CD4-positive, alpha-beta memory T cell (primary cell): ENCODE data around the gene TMEM9. TPM values are rescaled to one million over a fixed set of nuclear protein-coding genes. Genes with fewer than 3 reads are reported as not detected.
A peak's percentile ranks its signal among the peaks of the same experiment; 100 is the strongest.

ENCODE experiments used
- CTCF ChIA-PET: fragments of 350-600 bp; sonication (Branson Sonifier 250); formaldehyde crosslinking; loops from one replicate; lab custom pipeline; 2021; ENCODE audit warnings: inconsistent platforms; ENCODE audit not compliant: partially characterized antibody; lab: Charles Lee
- POLR2A ChIA-PET: fragments of 350-600 bp; sonication (Branson Sonifier 250); formaldehyde crosslinking; loops from one replicate; lab custom pipeline; 2021; ENCODE audit not compliant: partially characterized antibody; lab: Charles Lee
- DNase-seq, 5 donors: peaks; one replicate each; pipeline versions ENCODE4 v3.0.0 to v3.0.0-alpha.2; 2020 to 2022; ENCODE audit warnings: mixed read lengths in 1 of 5
- H3K27ac ChIP-seq: one replicate; pipeline ENCODE4 v1.7.0; 2013; ENCODE audit warnings: low read depth, low read length
- H3K27me3 ChIP-seq: 2 replicates; pipeline ENCODE4 v1.7.0; 2013; ENCODE audit warnings: mild to moderate bottlenecking, low read length, moderate library complexity; ENCODE audit not compliant: insufficient read depth
- H3K36me3 ChIP-seq: 2 replicates; pipeline ENCODE4 v1.7.0; 2013; ENCODE audit warnings: mild to moderate bottlenecking, low read length, moderate library complexity; ENCODE audit not compliant: insufficient read depth
- H3K4me1 ChIP-seq: 2 replicates; pipeline ENCODE4 v1.7.0; 2013; ENCODE audit warnings: mild to moderate bottlenecking, low read length, moderate library complexity; ENCODE audit not compliant: insufficient read depth
- H3K4me3 ChIP-seq, 2 donors: one replicate each; pipeline ENCODE4 v1.7.0; 2013; ENCODE audit warnings: low read length in 2 of 2, mild to moderate bottlenecking in 1 of 2
- H3K9me3 ChIP-seq, 2 donors: one replicate each; pipeline ENCODE4 v1.7.0; 2013; ENCODE audit warnings: low read length in 2 of 2, control low read depth in 1 of 2; ENCODE audit not compliant: control insufficient read depth in 1 of 2
- H3K27ac Mint-ChIP-seq, 7 donors: one replicate each; pipeline ENCODE4 v1.8.0; 2020 to 2021; ENCODE audit warnings: mixed read lengths in 7 of 7, mild to moderate bottlenecking in 6 of 7, inconsistent platforms in 3 of 7, moderate library complexity in 3 of 7
- H3K27me3 Mint-ChIP-seq, 2 donors: one replicate each; pipeline ENCODE4 v1.8.0; 2020 to 2021; ENCODE audit warnings: mixed read lengths in 2 of 2
- H3K36me3 Mint-ChIP-seq, 2 donors: one replicate each; pipeline ENCODE4 v1.8.0; 2020 to 2021; ENCODE audit warnings: mixed read lengths in 2 of 2, inconsistent platforms in 1 of 2, mild to moderate bottlenecking in 1 of 2
- H3K4me1 Mint-ChIP-seq, 4 donors: one replicate each; pipeline ENCODE4 v1.8.0; 2020 to 2021; ENCODE audit warnings: mixed read lengths in 4 of 4, mild to moderate bottlenecking in 1 of 4
- H3K4me3 Mint-ChIP-seq, 8 donors: one replicate each; pipeline ENCODE4 v1.8.0; 2020 to 2021; ENCODE audit warnings: mixed read lengths in 8 of 8, mild to moderate bottlenecking in 7 of 8, moderate library complexity in 6 of 8, inconsistent platforms in 3 of 8
- H3K9me3 Mint-ChIP-seq, 8 donors: one replicate each; pipeline ENCODE4 v1.8.0; 2020 to 2021; ENCODE audit warnings: mixed read lengths in 8 of 8, mild to moderate bottlenecking in 5 of 8, inconsistent platforms in 3 of 8, moderate library complexity in 1 of 8
- intact Hi-C: fragments of 100-400 bp; cut with micrococcal nuclease; formaldehyde crosslinking; loops from one replicate; pipeline ENCODE4 v1.15.1; 2023
- polyA plus RNA-seq, 2 donors: library from polyadenylated mRNA; unstranded; fragments of 300-500 nt; fragmentation: Illumina TruSeq; gene quantifications; one replicate each; pipeline ENCODE4 v1.2.3, GENCODE V29; 2021
- total RNA-seq, 2 experiments: library from RNA; stranded (reverse); gene quantifications; one replicate each; pipeline ENCODE4 v1.2.3, GENCODE V29; 2021

Gene TMEM9
- total and polyA plus RNA-seq, 4 experiments from 2014 or later, result 20.6 to 64.3 (median 23.3) TPM

GRCh38 chr1:201156346-201156745 is 2.1 kb upstream of the TMEM9 start:
- POLR2A ChIA-PET, result interaction anchor here (0.7 kb wide), 1 partner anchor 13 kb away, joined by 3 read pairs; no protein-coding TSS in a partner anchor
- H3K27ac ChIP-seq, result no peak overlapping the region
- H3K9me3 ChIP-seq, result no peaks in the 10 kb centered on the region
- H3K36me3 Mint-ChIP-seq, result peaks cover 2 to 7% of the 10 kb centered on the region in 2 donors
- peaks cover 10 to 23% of the 10 kb centered on the region in 2 donors for H3K27me3 Mint-ChIP-seq
- no peaks in the 10 kb centered on the region for H3K36me3 ChIP-seq
- peak overlapping the region in 2 of 8 donors; percentile 2 to 9 for H3K4me3 Mint-ChIP-seq
- CTCF ChIA-PET, result interaction anchor here (2.6 kb wide), 1 partner anchor 42 kb away, joined by 11 read pairs; no protein-coding TSS in a partner anchor
- H3K9me3 Mint-ChIP-seq, result no peaks in the 10 kb centered on the region
- intact Hi-C loops, result no loop called here
- DNase-seq, result no peak
- H3K4me1 Mint-ChIP-seq, result peaks cover 15 to 33% (median 20%) of the 10 kb centered on the region in 4 donors
- H3K27me3 ChIP-seq, result no peaks in the 10 kb centered on the region
- no peak overlapping the region for H3K27ac Mint-ChIP-seq
- no peak overlapping the region for H3K4me3 ChIP-seq
- peaks cover 21% of the 10 kb centered on the region for H3K4me1 ChIP-seq

GRCh38 chr1:201155354-201155753 is 1.1 kb upstream of the TMEM9 start:
- DNase-seq, result no peak
- ChIA-PET POLR2A (no interaction called here), CTCF (interaction anchor here (1.2 to 2.6 kb wide), 2 partner anchors 37 to 41 kb away, joined by 4 to 11 read pairs; no protein-coding TSS in a partner anchor)
- H3K4me3 Mint-ChIP-seq, result peak overlapping the region in 5 of 8 donors; percentile 8 to 93 (median 24)
- no peaks in the 10 kb centered on the region for H3K9me3 Mint-ChIP-seq
- H3K27me3 ChIP-seq, result no peaks in the 10 kb centered on the region
- H3K4me3 ChIP-seq, result no peak overlapping the region
- H3K9me3 ChIP-seq, result no peaks in the 10 kb centered on the region
- intact Hi-C loops, result no loop called here
- peaks cover 6 to 19% of the 10 kb centered on the region in 2 donors for H3K27me3 Mint-ChIP-seq
- no peak overlapping the region for H3K27ac ChIP-seq
- H3K36me3 ChIP-seq, result no peaks in the 10 kb centered on the region
- peak overlapping the region in 1 of 7 donors; percentile 9 for H3K27ac Mint-ChIP-seq
- H3K4me1 ChIP-seq, result peaks cover 21% of the 10 kb centered on the region
- H3K36me3 Mint-ChIP-seq, result peaks cover 9 to 14% of the 10 kb centered on the region in 2 donors
- H3K4me1 Mint-ChIP-seq, result peaks cover 18 to 33% (median 22%) of the 10 kb centered on the region in 4 donors

GRCh38 chr1:201153474-201154388 is 543 bp downstream of the TMEM9 start:
- DNase-seq, result no peak
- H3K36me3 ChIP-seq, result no peaks in the 10 kb centered on the region
- Mint-ChIP-seq H3K4me1 (peaks cover 18 to 33% (median 22%) of the 10 kb centered on the region in 4 donors), H3K36me3 (peaks cover 9 to 24% of the 10 kb centered on the region in 2 donors), H3K9me3 (no peaks in the 10 kb centered on the region), H3K4me3 (peak overlapping the region; percentile 88 to 96 (median 92)), H3K27ac (peak overlapping the region; percentile 89 to 94 (median 94)), H3K27me3 (peaks cover 6 to 15% of the 10 kb centered on the region in 2 donors)
- ChIA-PET POLR2A (interaction anchor here (1.0 to 1.6 kb wide), 4 partner anchors 18 to 134 kb away, joined by 4 to 8 read pairs (median 6); partner anchors contain the start of gene KIF21B), CTCF (interaction anchor here (0.7 to 2.6 kb wide), 6 partner anchors 17 to 134 kb away, joined by 3 to 11 read pairs (median 4); no protein-coding TSS in a partner anchor)
- H3K27ac ChIP-seq, result peak overlapping the region; percentile 48
- H3K4me3 ChIP-seq, result peak overlapping the region; percentile 64 to 73
- no peaks in the 10 kb centered on the region for H3K9me3 ChIP-seq
- intact Hi-C loops, result loop anchor here (1.0 to 5.0 kb wide), 3 partner anchors 17 to 131 kb away; partner anchors contain the start of gene KIF21B
- peaks cover 21% of the 10 kb centered on the region for H3K4me1 ChIP-seq
- no peaks in the 10 kb centered on the region for H3K27me3 ChIP-seq

GRCh38 chr1:201149400-201149799 is 4.9 kb downstream of the TMEM9 start:
- Mint-ChIP-seq H3K4me3 (no peak overlapping the region), H3K27me3 (no peaks in the 10 kb centered on the region), H3K9me3 (no peaks in the 10 kb centered on the region), H3K36me3 (peaks cover 42 to 55% of the 10 kb centered on the region in 2 donors), H3K27ac (no peak overlapping the region), H3K4me1 (peaks cover 13 to 20% (median 16%) of the 10 kb centered on the region in 4 donors)
- POLR2A ChIA-PET, result no interaction called here
- peaks cover 15% of the 10 kb centered on the region for H3K4me1 ChIP-seq
- no peaks in the 10 kb centered on the region for H3K9me3 ChIP-seq
- no peak overlapping the region for H3K27ac ChIP-seq
- CTCF ChIA-PET, result interaction anchor here (0.9 to 1.5 kb wide), 3 partner anchors 24 to 74 kb away, joined by 4 to 5 read pairs (median 4); no protein-coding TSS in a partner anchor
- intact Hi-C loops, result loop anchor here (1.0 to 5.0 kb wide), 2 partner anchors 38 to 74 kb away; no protein-coding TSS in a partner anchor
- DNase-seq, result peak in 1 of 5 donors; percentile 14
- H3K27me3 ChIP-seq, result no peaks in the 10 kb centered on the region
- no peak overlapping the region for H3K4me3 ChIP-seq
- peaks cover 9% of the 10 kb centered on the region for H3K36me3 ChIP-seq

- Histone ChIP-seq H3K4me1 (peaks cover under 1% of the 10 kb centered on the region), H3K9me3 (no peaks in the 10 kb centered on the region), H3K27ac (no peak overlapping the region), H3K36me3 (peaks cover 23% of the 10 kb centered on the region), H3K27me3 (no peaks in the 10 kb centered on the region), H3K4me3 (no peak overlapping the region)
- Mint-ChIP-seq H3K27me3 (no peaks in the 10 kb centered on the region), H3K4me3 (no peak overlapping the region), H3K4me1 (peaks cover 2 to 6% (median 4%) of the 10 kb centered on the region in 4 donors), H3K9me3 (no peaks in the 10 kb centered on the region), H3K36me3 (peaks cover 59 to 71% of the 10 kb centered on the region in 2 donors), H3K27ac (peak overlapping the region in 3 of 7 donors; percentile 9 to 89 (median 14))
- POLR2A ChIA-PET, result no interaction called here
- intact Hi-C loops, result loop anchor here (5.0 kb wide), 1 partner anchor 40 kb away; no protein-coding TSS in a partner anchor
- CTCF ChIA-PET, result interaction anchor here (1.4 kb wide), 1 partner anchor 28 kb away, joined by 4 read pairs; no protein-coding TSS in a partner anchor
- no peak for DNase-seq
Measured at GRCh38 chr1:201147396-201148015, 6.8 kb downstream of the TMEM9 start.

- Mint-ChIP-seq H3K4me1 (peaks cover 0 to 5% (median 2%) of the 10 kb centered on the region in 4 donors), H3K27me3 (no peaks in the 10 kb centered on the region)
Measured at GRCh38 chr1:201146626-201147390, 7.5 kb downstream of the TMEM9 start.

More at GRCh38 chr1:201146626-201147390, 7.5 kb downstream of the TMEM9 start:
- intact Hi-C loops, result loop anchor here (5.0 kb wide), 1 partner anchor 40 kb away; no protein-coding TSS in a partner anchor
- Mint-ChIP-seq H3K27ac (peak overlapping the region in 1 of 7 donors; percentile 14), H3K4me3 (no peak overlapping the region), H3K9me3 (no peaks in the 10 kb centered on the region), H3K36me3 (peaks cover 64 to 77% of the 10 kb centered on the region in 2 donors)
- ChIA-PET CTCF (interaction anchor here (1.4 kb wide), 1 partner anchor 27 kb away, joined by 4 read pairs; no protein-coding TSS in a partner anchor), POLR2A (no interaction called here)
- H3K9me3 ChIP-seq, result no peaks in the 10 kb centered on the region
- H3K36me3 ChIP-seq, result peaks cover 23% of the 10 kb centered on the region
- H3K27ac ChIP-seq, result no peak overlapping the region
- no peak overlapping the region for H3K4me3 ChIP-seq
- no peaks in the 10 kb centered on the region for H3K27me3 ChIP-seq
- H3K4me1 ChIP-seq, result no peaks in the 10 kb centered on the region
- DNase-seq, result no peak
